GM12878 (cell line): Measurements from ENCODE around the gene RALGAPA2. TPM values are rescaled to one million over a fixed set of nuclear protein-coding genes. Genes with fewer than 3 reads are reported as not detected.

ENCODE experiments used
- ATAC-seq: fragments of 200-7000 bp; cut with Tn5 transposase; 3 replicates; pipeline ENCODE4 v1.9.1; 2020; ENCODE audit warnings: mild to moderate bottlenecking, moderate library complexity
- BruUV-seq: library from RNA; stranded (reverse); fragments of 400-500 nt; replicated peaks from 2 replicates; lab custom pipeline; 2021; lab: Mats Ljungman, UMichigan
- CTCF ChIA-PET: fragments of 300-600 bp; sonication (Branson Sonifier 250); formaldehyde crosslinking; extraction: SDS; loops from one replicate; lab custom pipeline; 2021; ENCODE audit warnings: inconsistent platforms; lab: Yijun Ruan, JAX
- POLR2A ChIA-PET: fragments of 350-600 bp; formaldehyde crosslinking; extraction: SDS; loops from one replicate; lab custom pipeline; 2021; ENCODE audit warnings: inconsistent platforms; lab: Charles Lee
- RAD21 ChIA-PET: fragments of 300-600 bp; sonication (Branson Sonifier 250); formaldehyde crosslinking; loops from one replicate; lab custom pipeline; 2023; ENCODE audit warnings: antibody characterized with exemption; ENCODE audit not compliant: unreplicated experiment; lab: Charles Lee
- SMC1A ChIA-PET: fragments of 300-600 bp; sonication (Branson Sonifier 250); formaldehyde crosslinking; loops from one replicate; lab custom pipeline; 2023; ENCODE audit not compliant: unreplicated experiment, uncharacterized antibody; lab: Charles Lee
- DNase-seq: peaks from one replicate; pipeline ENCODE4 v3.0.0-alpha.2; 2011; ENCODE audit warnings: low read depth, low spot score
- FAIRE-seq: peaks from 3 replicates; lab custom pipeline; 2011; peaks lifted over from hg19 to GRCh38; lab: Jason Lieb, UNC
- H2AFZ ChIP-seq: 2 replicates; pipeline ENCODE4 v1.6.0; 2011; ENCODE audit warnings: low read depth, low read length, control low read depth; ENCODE audit not compliant: control insufficient read depth
- H3K27ac ChIP-seq: 2 replicates; pipeline ENCODE4 v1.5.1; 2011; ENCODE audit warnings: control low read depth; ENCODE audit not compliant: control insufficient read depth, insufficient read depth
- H3K27me3 ChIP-seq, 2 experiments: replicated peaks in 1 of 2; 2 replicates each; pipeline versions ENCODE4 v1.6.0 to v1.6.1; 2011; ENCODE audit warnings: low read length in 1 of 2; ENCODE audit not compliant: control insufficient read depth in 2 of 2, insufficient read depth in 2 of 2
- H3K36me3 ChIP-seq, 2 experiments: 2 replicates each; pipeline ENCODE4 v1.5.1; 2011; ENCODE audit warnings: low read length in 1 of 2; ENCODE audit not compliant: control insufficient read depth in 2 of 2, insufficient read depth in 2 of 2
- H3K4me1 ChIP-seq: 2 replicates; pipeline ENCODE4 v1.6.1; 2011; ENCODE audit warnings: mild to moderate bottlenecking, low read length, moderate library complexity, mixed read lengths; ENCODE audit not compliant: control insufficient read depth, insufficient read depth
- H3K4me2 ChIP-seq: 2 replicates; pipeline ENCODE4 v1.6.0; 2011; ENCODE audit warnings: control low read depth; ENCODE audit not compliant: control insufficient read depth, insufficient read depth
- H3K4me3 ChIP-seq: fragments of 200-600 bp; sonication (generic); 2 replicates; pipeline ENCODE4 v1.5.1; 2016
- H3K79me2 ChIP-seq: 2 replicates; pipeline ENCODE4 v1.6.0; 2011; ENCODE audit warnings: low read length; ENCODE audit not compliant: control insufficient read depth, insufficient read depth
- H3K9ac ChIP-seq: 2 replicates; pipeline ENCODE4 v1.8.0; 2011; ENCODE audit warnings: low read length, control low read depth, mixed read lengths; ENCODE audit not compliant: control insufficient read depth, insufficient read depth
- H3K9me3 ChIP-seq: replicated peaks from 3 replicates; pipeline ENCODE4 v1.5.1; 2011; ENCODE audit warnings: mild to moderate bottlenecking, low read length; ENCODE audit not compliant: control insufficient read depth, insufficient read depth
- H4K20me1 ChIP-seq: 2 replicates; pipeline ENCODE4 v1.6.0; 2011; ENCODE audit not compliant: control insufficient read depth, insufficient read depth
- CHD2 ChIP-seq: IDR thresholded peaks from 2 replicates; pipeline ENCODE4 v1.6.1; 2011; ENCODE audit warnings: low read depth, low read length, improper control_type of control experiment, borderline replicate concordance
- DPF2 ChIP-seq: fragments of 450-650 bp; IDR thresholded peaks from 2 replicates; pipeline ENCODE4 v1.6.1; 2017; ENCODE audit warnings: mild to moderate bottlenecking
- E2F4 ChIP-seq: IDR thresholded peaks from 2 replicates; pipeline ENCODE4 v1.6.1; 2012; ENCODE audit warnings: low read depth, low read length, improper control_type of control experiment
- ETV6 ChIP-seq, 2 experiments: fragments of 450-650 bp in 1 of 2; IDR thresholded peaks in 1 of 2; conservative IDR thresholded peaks in 1 of 2; 2 replicates each; pipeline ENCODE4 v1.6.1; 2014; ENCODE audit warnings: antibody characterized with exemption in 1 of 2, borderline replicate concordance in 1 of 2, low read depth in 1 of 2, mild to moderate bottlenecking in 1 of 2, moderate library complexity in 1 of 2
- FOXK2 ChIP-seq: fragments of 450-650 bp; IDR thresholded peaks from 2 replicates; pipeline ENCODE4 v1.6.1; 2017; ENCODE audit warnings: mild to moderate bottlenecking, moderate library complexity
- HDAC2 ChIP-seq: fragments of 200-600 bp; sonication (generic); IDR thresholded peaks from 2 replicates; pipeline ENCODE4 v1.6.1; 2017
- HDGF ChIP-seq: fragments of 450-650 bp; IDR thresholded peaks from 2 replicates; pipeline ENCODE4 v1.6.1; 2016; ENCODE audit warnings: antibody characterized with exemption
- IKZF1 ChIP-seq: fragments of 450-650 bp; conservative IDR thresholded peaks from 2 replicates; pipeline ENCODE4 v1.6.1; 2017; ENCODE audit warnings: antibody characterized with exemption, mild to moderate bottlenecking
- IRF4 ChIP-seq: IDR thresholded peaks from 2 replicates; pipeline ENCODE4 v1.6.1; 2011; ENCODE audit warnings: low read depth, low read length
- NR2F1 ChIP-seq: fragments of 450-650 bp; conservative IDR thresholded peaks from 2 replicates; pipeline ENCODE4 v1.6.1; 2017; ENCODE audit warnings: mild to moderate bottlenecking
- RBBP5 ChIP-seq: fragments of 200-600 bp; sonication (generic); conservative IDR thresholded peaks from 2 replicates; pipeline ENCODE4 v1.6.1; 2016
- RFX5 ChIP-seq: IDR thresholded peaks from 2 replicates; pipeline ENCODE4 v1.6.1; 2011; ENCODE audit warnings: low read depth, low read length, improper control_type of control experiment
- SMARCA5 ChIP-seq: fragments of 450-650 bp; IDR thresholded peaks from 2 replicates; pipeline ENCODE4 v1.6.1; 2017; ENCODE audit warnings: mild to moderate bottlenecking
- TAF1 ChIP-seq: IDR thresholded peaks from 2 replicates; pipeline ENCODE4 v1.6.1; 2011; ENCODE audit warnings: mild to moderate bottlenecking, low read depth, low read length, borderline replicate concordance
- TBL1XR1 ChIP-seq: IDR thresholded peaks from 2 replicates; pipeline ENCODE4 v1.6.1; 2012; ENCODE audit warnings: low read depth, low read length, improper control_type of control experiment
- USF1 ChIP-seq: IDR thresholded peaks from 2 replicates; pipeline ENCODE4 v1.6.1; 2011; ENCODE audit warnings: borderline replicate concordance, low read depth, mild to moderate bottlenecking, moderate library complexity, mixed read lengths, low read length; ENCODE audit not compliant: insufficient read depth; ENCODE audit errors: extremely low read length
- ZBTB11 ChIP-seq: fragments of 450-650 bp; formaldehyde crosslinking; IDR thresholded peaks from 2 replicates; pipeline ENCODE4 v1.5.0; 2022; ENCODE audit warnings: mild to moderate bottlenecking, missing genetic modification characterization
- ZZZ3 ChIP-seq: IDR thresholded peaks from 2 replicates; pipeline ENCODE4 v1.6.1; 2011; ENCODE audit warnings: low read depth; ENCODE audit not compliant: control insufficient read depth, insufficient read length
- WGBS: methylation state at CpG from one replicate; pipeline ENCODE4 v1.1.6; 2016; ENCODE audit warnings: low lambda C conversion rate; ENCODE audit not compliant: insufficient replicate concordance, insufficient coverage; ENCODE audit errors: missing lambda C conversion rate; 5-methylcytosine and 5-hydroxymethylcytosine counted together
- in situ Hi-C: fragments of 300-500 bp; cut with MboI; formaldehyde crosslinking; loops from 9 replicates; pipeline ENCODE4 v1.14.3; 2018; ENCODE audit warnings: mixed read lengths
- intact Hi-C: fragments of 100-400 bp; cut with micrococcal nuclease; formaldehyde crosslinking; loops from one replicate; pipeline ENCODE4 v1.14.2; 2022; ENCODE audit not compliant: unreplicated experiment
- polyA plus RNA-seq, 11 experiments: library from polyadenylated mRNA; depleted of rRNA in 4 of 11; unstranded in 6 of 11; stranded (reverse) in 5 of 11; fragments of >200 nt; fragmentation: Nextera tagmentation in 4 of 11; fragmentation: Illumina TruSeq in 1 of 11; extraction: Ambion mirVana in 4 of 11; extraction: Trizol in 1 of 11; gene quantifications; 1 replicate in 1 of 11; 2 replicates in 10 of 11; pipeline versions ENCODE4 v1.2.1 to v1.2.3, GENCODE V29; 2011 to 2016; ENCODE audit warnings: inconsistent platforms in 2 of 11, missing spikeins in 2 of 11, low read depth in 1 of 11
- total RNA-seq, 4 experiments: library from RNA; depleted of rRNA in 3 of 4; stranded (reverse); fragments of >200 nt in 3 of 4; fragmentation: Illumina TruSeq in 1 of 4; extraction: Trizol in 1 of 4; gene quantifications; 2 replicates each; pipeline versions ENCODE4 v1.2.1 to v1.2.3, GENCODE V29; 2013 to 2021
- TF ChIP-seq, protein P1 (sequence below), 3 experiments: IDR thresholded peaks in 2 of 3; conservative IDR thresholded peaks in 1 of 3; 2 replicates each; pipeline ENCODE4 v1.5.1; 2011; ENCODE audit warnings: low read depth in 3 of 3, low read length in 3 of 3, mild to moderate bottlenecking in 3 of 3, control low read depth in 2 of 3, moderate library complexity in 2 of 3, inconsistent platforms in 1 of 3, mixed read lengths in 1 of 3; ENCODE audit not compliant: control insufficient read depth in 2 of 3, insufficient read depth in 1 of 3; ENCODE audit errors: extremely low read depth in 1 of 3

The RALGAPA2 gene
- total and polyA plus RNA-seq, 10 of the 15 experiments (the other 5 are each of a cell fraction or from before 2014, with no cell fraction given), result 2.9 to 29.4 (median 19.6) TPM

DNA sequence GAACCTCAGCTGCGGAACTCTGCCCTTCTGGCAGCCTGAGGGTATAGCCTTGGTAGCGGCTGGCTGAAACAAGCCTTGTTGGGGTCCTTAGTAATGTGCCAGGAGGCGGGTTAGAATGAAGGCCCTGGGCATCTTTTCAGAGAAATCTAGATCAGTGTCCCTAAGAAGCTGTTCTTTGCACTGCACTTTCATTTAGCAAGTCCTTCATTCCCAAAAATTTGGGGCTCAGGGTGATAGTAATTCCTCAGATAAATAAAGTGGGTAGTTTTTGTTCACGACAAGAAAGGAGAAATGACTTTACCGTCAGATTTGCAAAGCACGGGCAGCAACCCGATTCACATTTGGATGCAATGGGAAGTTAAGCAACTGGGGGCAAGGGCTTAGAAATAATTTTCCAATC lies 341.4 kb downstream of the RALGAPA2 start:
- H3K4me2 ChIP-seq, result no peak overlapping the region
- SMC1A ChIA-PET, result interaction anchor here (0.8 to 1.9 kb wide), 2 partner anchors 191 to 223 kb away, joined by 4 to 5 read pairs; no protein-coding TSS in a partner anchor
- H3K9ac ChIP-seq, result no peak overlapping the region
- no peaks in the 10 kb centered on the region for H4K20me1 ChIP-seq
- no peaks in the 10 kb centered on the region for H3K9me3 ChIP-seq
- H3K79me2 ChIP-seq, result no peaks in the 10 kb centered on the region
- in situ Hi-C loops (no loop called here), intact Hi-C loops (loop anchor here (5.0 kb wide), 1 partner anchor 56 kb away; no protein-coding TSS in a partner anchor)
- H3K27me3 ChIP-seq, result peaks cover 10 to 15% of the 10 kb centered on the region in 2 experiments
- ATAC-seq (no peak), DNase-seq (no peak), FAIRE-seq (no peak)
- POLR2A ChIA-PET, result no interaction called here
- H3K4me3 ChIP-seq, result no peak overlapping the region
- H3K27ac ChIP-seq, result no peak overlapping the region
- RAD21 ChIA-PET, result interaction anchor here (1.6 kb wide), 1 partner anchor 81 kb away, joined by 3 read pairs; no protein-coding TSS in a partner anchor
- H2AFZ ChIP-seq, result no peak overlapping the region
- no TSS peak for BruUV-seq
- H3K4me1 ChIP-seq, result no peaks in the 10 kb centered on the region
- 16% methylated on average over 7 of the region's 7 CpGs for WGBS
- CTCF ChIA-PET, result interaction anchor here (0.8 to 1.4 kb wide), 4 partner anchors 36 to 287 kb away, joined by 3 to 5 read pairs (median 4); no protein-coding TSS in a partner anchor
- H3K36me3 ChIP-seq, result no peaks in the 10 kb centered on the region
- TF ChIP-seq ZBTB11 (CRISPR knock-in tag), result no peak
- no peak for TF ChIP-seq IKZF1
- TF ChIP-seq CHD2, result no peak
- TF ChIP-seq USF1, result no peak
- no peak for TF ChIP-seq HDAC2
- TF ChIP-seq, protein P1, sequence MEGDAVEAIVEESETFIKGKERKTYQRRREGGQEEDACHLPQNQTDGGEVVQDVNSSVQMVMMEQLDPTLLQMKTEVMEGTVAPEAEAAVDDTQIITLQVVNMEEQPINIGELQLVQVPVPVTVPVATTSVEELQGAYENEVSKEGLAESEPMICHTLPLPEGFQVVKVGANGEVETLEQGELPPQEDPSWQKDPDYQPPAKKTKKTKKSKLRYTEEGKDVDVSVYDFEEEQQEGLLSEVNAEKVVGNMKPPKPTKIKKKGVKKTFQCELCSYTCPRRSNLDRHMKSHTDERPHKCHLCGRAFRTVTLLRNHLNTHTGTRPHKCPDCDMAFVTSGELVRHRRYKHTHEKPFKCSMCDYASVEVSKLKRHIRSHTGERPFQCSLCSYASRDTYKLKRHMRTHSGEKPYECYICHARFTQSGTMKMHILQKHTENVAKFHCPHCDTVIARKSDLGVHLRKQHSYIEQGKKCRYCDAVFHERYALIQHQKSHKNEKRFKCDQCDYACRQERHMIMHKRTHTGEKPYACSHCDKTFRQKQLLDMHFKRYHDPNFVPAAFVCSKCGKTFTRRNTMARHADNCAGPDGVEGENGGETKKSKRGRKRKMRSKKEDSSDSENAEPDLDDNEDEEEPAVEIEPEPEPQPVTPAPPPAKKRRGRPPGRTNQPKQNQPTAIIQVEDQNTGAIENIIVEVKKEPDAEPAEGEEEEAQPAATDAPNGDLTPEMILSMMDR (IDR thresholded peaks at IDR 0.05 in 2 of 3, conservative IDR thresholded peaks at IDR 0.05 in 1 of 3; ENCODE audit: control insufficient read depth in 2 of 3, extremely low read depth in 1 of 3, insufficient read depth in 1 of 3, low read depth in 3 of 3, low read length in 3 of 3), result no peak
- TF ChIP-seq SMARCA5, result no peak
- TF ChIP-seq IRF4, result no peak
- TF ChIP-seq RFX5, result no peak
- no peak for TF ChIP-seq FOXK2
- TF ChIP-seq ETV6 (conservative IDR thresholded peaks at IDR 0.05 in 1 of 2, IDR thresholded peaks at IDR 0.05 in 1 of 2; ENCODE audit: borderline replicate concordance in 1 of 2, low read depth in 1 of 2), result no peak
- TF ChIP-seq RBBP5, result no peak
- TF ChIP-seq TBL1XR1, result no peak
- no peak for TF ChIP-seq NR2F1
- TF ChIP-seq HDGF, result no peak
- no peak for TF ChIP-seq ZZZ3
- TF ChIP-seq DPF2, result no peak
- no peak for TF ChIP-seq TAF1
- TF ChIP-seq E2F4, result no peak
